HCT116 (cell line): ENCODE results near the gene TCIRG1. TPM values are rescaled to one million over a fixed set of nuclear protein-coding genes. Genes with fewer than 3 reads are reported as not detected.

Source experiments
- ATAC-seq: fragments of 200-7000 bp; cut with Tn5 transposase; 2 replicates; pipeline ENCODE4 v1.9.1; 2020; ENCODE audit warnings: mild to moderate bottlenecking, moderate library complexity
- BruUV-seq: library from RNA; stranded (reverse); fragments of 400-500 nt; replicated peaks from 2 replicates; lab custom pipeline; 2021; lab: Mats Ljungman, UMichigan
- CTCF ChIA-PET: fragments of 300-600 bp; sonication (Branson Sonifier 250); formaldehyde crosslinking; loops from one replicate; lab custom pipeline; 2021; ENCODE audit warnings: antibody characterized with exemption; lab: Charles Lee
- POLR2A ChIA-PET: fragments of 300-600, 350-600 bp; sonication (Branson Sonifier 250); formaldehyde crosslinking; loops from one replicate; lab custom pipeline; 2021; ENCODE audit warnings: antibody characterized with exemption; lab: Charles Lee
- RAD21 ChIA-PET, 2 experiments: fragments of 300-600 bp; sonication (Branson Sonifier 250); formaldehyde crosslinking; loops; one replicate each; lab custom pipeline; 2023; ENCODE audit warnings: low total read pairs in 2 of 2; ENCODE audit not compliant: uncharacterized antibody in 2 of 2, unreplicated experiment in 2 of 2, low non-redundant PET in 1 of 2; lab: Charles Lee
- DNase-seq: peaks from one replicate; pipeline ENCODE4 v3.0.0-alpha.2; 2010; ENCODE audit warnings: low read depth, low spot score
- H2AFZ ChIP-seq: fragments of 200-600 bp; shearing (Covaris generic), sonication (generic); 2 replicates; pipeline ENCODE4 v1.6.1; 2017; ENCODE audit warnings: low read depth, mixed run types, mixed read lengths, antibody characterized with exemption, low read length; ENCODE audit not compliant: poor library complexity, severe bottlenecking
- H3K27ac ChIP-seq: 2 replicates; pipeline ENCODE4 v1.5.1; 2012; ENCODE audit warnings: low read depth, low read length
- H3K27me3 ChIP-seq: fragments of 200-600 bp; sonication (generic); 2 replicates; pipeline ENCODE4 v1.6.1; 2016; ENCODE audit warnings: mixed run types, low read length, mixed read lengths; ENCODE audit not compliant: insufficient read depth
- H3K36me3 ChIP-seq, 2 experiments: fragments of 200-500 bp in 1 of 2; fragments of 200-600 bp in 1 of 2; sonication (Bioruptor generic) in 1 of 2; sonication (generic) in 1 of 2; 2 replicates each; pipeline versions ENCODE4 v1.5.1 to v1.6.1; 2014 to 2016; ENCODE audit warnings: low read length in 2 of 2, inconsistent platforms in 1 of 2, mixed read lengths in 1 of 2, mixed run types in 1 of 2; ENCODE audit not compliant: insufficient read depth in 2 of 2, control insufficient read depth in 1 of 2
- H3K4me1 ChIP-seq, 2 experiments: fragments of 200-600 bp in 1 of 2; sonication (generic) in 1 of 2; 2 replicates each; pipeline versions ENCODE4 v1.5.1 to v1.6.1; 2012 to 2017; ENCODE audit warnings: low read length in 2 of 2, inconsistent platforms in 1 of 2, mild to moderate bottlenecking in 1 of 2, mixed read lengths in 1 of 2, mixed run types in 1 of 2, moderate library complexity in 1 of 2; ENCODE audit not compliant: insufficient read depth in 2 of 2, control insufficient read depth in 1 of 2
- H3K4me2 ChIP-seq: fragments of 200-600 bp; sonication (generic); 2 replicates; pipeline ENCODE4 v1.6.1; 2017; ENCODE audit warnings: mixed run types, low read length, mixed read lengths
- H3K4me3 ChIP-seq, 2 experiments: fragments of 200-600 bp in 1 of 2; sonication (generic) in 1 of 2; replicated peaks in 1 of 2; 2 replicates each; pipeline ENCODE4 v1.5.1; 2011 to 2016; ENCODE audit warnings: low read length in 2 of 2, control low read depth in 1 of 2, low read depth in 1 of 2, mild to moderate bottlenecking in 1 of 2, mixed read lengths in 1 of 2, mixed run types in 1 of 2
- H3K79me2 ChIP-seq: fragments of 200-600 bp; sonication (generic); 2 replicates; pipeline ENCODE4 v1.6.1; 2017; ENCODE audit warnings: mild to moderate bottlenecking, mixed run types, low read length, moderate library complexity, mixed read lengths; ENCODE audit not compliant: insufficient read depth
- H3K9ac ChIP-seq: fragments of 200-600 bp; sonication (generic); 2 replicates; pipeline ENCODE4 v1.6.1; 2016; ENCODE audit warnings: low read length, mixed read lengths
- H3K9me2 ChIP-seq: fragments of 200-600 bp; sonication (generic), shearing (Covaris generic); 2 replicates; pipeline ENCODE4 v1.6.1; 2017; ENCODE audit warnings: mixed run types, mild to moderate bottlenecking, moderate library complexity; ENCODE audit not compliant: insufficient read depth
- H3K9me3 ChIP-seq, 2 experiments: fragments of 200-500 bp in 1 of 2; fragments of 200-600 bp in 1 of 2; sonication (Bioruptor generic) in 1 of 2; sonication (generic) in 1 of 2; 2 replicates each; pipeline ENCODE4 v1.6.1; 2014 to 2017; ENCODE audit warnings: low read length in 2 of 2, mixed read lengths in 2 of 2, inconsistent platforms in 1 of 2, low read depth in 1 of 2, mild to moderate bottlenecking in 1 of 2, mixed run types in 1 of 2, moderate library complexity in 1 of 2; ENCODE audit not compliant: control insufficient read depth in 1 of 2, insufficient read depth in 1 of 2
- H4K20me1 ChIP-seq: fragments of 200-600 bp; sonication (generic), shearing (Covaris generic); 2 replicates; pipeline ENCODE4 v1.6.1; 2017; ENCODE audit warnings: mixed run types, mild to moderate bottlenecking, moderate library complexity; ENCODE audit not compliant: insufficient read depth
- CBX3 ChIP-seq: IDR thresholded peaks from 2 replicates; pipeline ENCODE4 v1.6.1; 2012; ENCODE audit warnings: low read depth
- CEBPB ChIP-seq: IDR thresholded peaks from 2 replicates; pipeline ENCODE4 v1.6.1; 2012; ENCODE audit warnings: low read depth
- EGR1 ChIP-seq: IDR thresholded peaks from 2 replicates; pipeline ENCODE4 v1.6.1; 2012; ENCODE audit warnings: low read depth
- EZH2phosphoT487 ChIP-seq: fragments of 200-600 bp; IDR thresholded peaks from 2 replicates; pipeline ENCODE4 v1.6.1; 2018; ENCODE audit warnings: antibody characterized with exemption, borderline replicate concordance
- FOSL1 ChIP-seq: IDR thresholded peaks from 2 replicates; pipeline ENCODE4 v1.6.1; 2012; ENCODE audit warnings: low read depth
- JUND ChIP-seq: IDR thresholded peaks from 2 replicates; pipeline ENCODE4 v1.6.1; 2012
- SIN3A ChIP-seq: IDR thresholded peaks from 2 replicates; pipeline ENCODE4 v1.6.1; 2012; ENCODE audit warnings: low read depth
- SP1 ChIP-seq: IDR thresholded peaks from 2 replicates; pipeline ENCODE4 v1.6.1; 2012; ENCODE audit warnings: low read depth
- SRF ChIP-seq: IDR thresholded peaks from 2 replicates; pipeline ENCODE4 v1.6.1; 2012; ENCODE audit warnings: low read depth
- intact Hi-C: fragments of 100-400 bp; cut with micrococcal nuclease; formaldehyde crosslinking; loops from 2 replicates; pipeline ENCODE4 v1.10.0; 2022
- total RNA-seq: library from RNA; stranded (reverse); gene quantifications from one replicate; pipeline ENCODE4 v1.2.1, GENCODE V29; 2021; ENCODE audit not compliant: unreplicated experiment
- TF ChIP-seq, protein P1 (sequence below), 3 experiments: fragments of 200-600 bp in 1 of 3; sonication (generic) in 1 of 3; IDR thresholded peaks in 2 of 3; conservative IDR thresholded peaks in 1 of 3; 2 replicates each; pipeline ENCODE4 v1.5.1; 2012 to 2017; ENCODE audit warnings: low read depth in 2 of 3, low read length in 2 of 3, antibody characterized with exemption in 1 of 3, borderline replicate concordance in 1 of 3, control low read depth in 1 of 3, mild to moderate bottlenecking in 1 of 3, mixed read lengths in 1 of 3, mixed run types in 1 of 3, moderate library complexity in 1 of 3; ENCODE audit not compliant: insufficient read depth in 1 of 3
- TF ChIP-seq, protein P2 (sequence below): IDR thresholded peaks from 2 replicates; pipeline ENCODE4 v1.6.1; 2012
- TF ChIP-seq, protein P3 (sequence below): IDR thresholded peaks from 2 replicates; pipeline ENCODE4 v1.6.1; 2012
- TF ChIP-seq, protein P4 (sequence below): IDR thresholded peaks from 2 replicates; pipeline ENCODE4 v1.6.1; 2011; ENCODE audit warnings: mild to moderate bottlenecking, low read length, moderate library complexity; ENCODE audit not compliant: insufficient replicate concordance; ENCODE audit errors: extremely low read depth
- TF ChIP-seq, protein P5 (sequence below): IDR thresholded peaks from 2 replicates; pipeline ENCODE4 v1.6.1; 2012; ENCODE audit warnings: low read depth

The TCIRG1 gene
- total RNA-seq, 1 experiment from 2014 or later = 101 TPM

DNA sequence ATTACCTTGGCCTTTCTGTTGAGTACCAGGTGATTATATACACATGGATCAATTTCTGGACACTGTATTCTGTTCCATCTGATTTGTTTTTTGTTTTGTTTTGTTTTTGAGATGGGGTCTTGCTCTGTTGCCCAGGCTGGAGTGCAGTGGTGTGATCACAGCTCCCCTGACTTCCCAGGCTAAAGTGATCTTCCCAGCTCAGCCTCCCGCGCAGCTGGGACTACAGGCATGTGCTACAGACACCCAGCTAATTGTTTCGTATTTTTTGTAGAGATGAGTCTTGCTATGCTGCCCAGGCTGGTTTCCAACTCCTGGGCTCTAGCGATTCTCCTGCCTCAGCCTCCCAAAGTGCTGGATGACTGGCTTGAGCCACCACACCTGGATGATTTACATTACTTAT, 19.0 kb downstream of the TCIRG1 start (continued):
- TF ChIP-seq, protein P1, sequence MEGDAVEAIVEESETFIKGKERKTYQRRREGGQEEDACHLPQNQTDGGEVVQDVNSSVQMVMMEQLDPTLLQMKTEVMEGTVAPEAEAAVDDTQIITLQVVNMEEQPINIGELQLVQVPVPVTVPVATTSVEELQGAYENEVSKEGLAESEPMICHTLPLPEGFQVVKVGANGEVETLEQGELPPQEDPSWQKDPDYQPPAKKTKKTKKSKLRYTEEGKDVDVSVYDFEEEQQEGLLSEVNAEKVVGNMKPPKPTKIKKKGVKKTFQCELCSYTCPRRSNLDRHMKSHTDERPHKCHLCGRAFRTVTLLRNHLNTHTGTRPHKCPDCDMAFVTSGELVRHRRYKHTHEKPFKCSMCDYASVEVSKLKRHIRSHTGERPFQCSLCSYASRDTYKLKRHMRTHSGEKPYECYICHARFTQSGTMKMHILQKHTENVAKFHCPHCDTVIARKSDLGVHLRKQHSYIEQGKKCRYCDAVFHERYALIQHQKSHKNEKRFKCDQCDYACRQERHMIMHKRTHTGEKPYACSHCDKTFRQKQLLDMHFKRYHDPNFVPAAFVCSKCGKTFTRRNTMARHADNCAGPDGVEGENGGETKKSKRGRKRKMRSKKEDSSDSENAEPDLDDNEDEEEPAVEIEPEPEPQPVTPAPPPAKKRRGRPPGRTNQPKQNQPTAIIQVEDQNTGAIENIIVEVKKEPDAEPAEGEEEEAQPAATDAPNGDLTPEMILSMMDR (IDR thresholded peaks at IDR 0.05 in 2 of 3, conservative IDR thresholded peaks at IDR 0.05 in 1 of 3; ENCODE audit: borderline replicate concordance in 1 of 3, insufficient read depth in 1 of 3, low read depth in 2 of 3, low read length in 2 of 3) = no peak
- no peak for TF ChIP-seq EZH2phosphoT487
- TF ChIP-seq SP1 = no peak
- no peak for TF ChIP-seq FOSL1
- TF ChIP-seq EGR1 = no peak
- TF ChIP-seq CBX3 = no peak
- no peak for TF ChIP-seq CEBPB
- TF ChIP-seq SIN3A = no peak
- TF ChIP-seq, protein P2, sequence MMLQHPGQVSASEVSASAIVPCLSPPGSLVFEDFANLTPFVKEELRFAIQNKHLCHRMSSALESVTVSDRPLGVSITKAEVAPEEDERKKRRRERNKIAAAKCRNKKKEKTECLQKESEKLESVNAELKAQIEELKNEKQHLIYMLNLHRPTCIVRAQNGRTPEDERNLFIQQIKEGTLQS = no peak
- TF ChIP-seq SRF = no peak

DNA sequence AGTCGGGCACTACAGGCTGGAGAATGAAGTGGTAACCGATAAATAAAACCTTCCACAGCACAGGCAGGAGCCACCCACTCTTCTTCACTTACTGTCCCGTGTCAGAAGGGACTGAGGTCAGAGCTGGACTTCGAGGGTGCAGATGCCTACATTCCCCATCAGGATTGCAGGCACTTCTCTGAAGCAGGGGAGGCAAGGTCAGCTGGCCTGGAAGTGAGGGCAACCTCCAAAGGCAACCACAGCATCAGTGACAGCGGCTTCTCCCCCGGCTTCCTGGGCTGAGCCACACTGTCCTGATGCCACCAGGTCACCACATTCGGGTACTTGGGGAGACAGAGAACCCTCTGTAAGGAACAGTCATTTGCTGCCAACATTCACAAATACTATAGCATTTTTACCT, 22.7 kb downstream of the TCIRG1 start:
- DNase-seq = no peak
- no TSS peak for BruUV-seq
- ChIA-PET CTCF (no interaction called here), POLR2A (no interaction called here), RAD21 (no interaction called here)
- ATAC-seq = no peak
- Histone ChIP-seq H3K4me2 (no peak overlapping the region), H3K36me3 (peaks cover 20 to 55% of the 10 kb centered on the region in 2 experiments), H3K27ac (no peak overlapping the region), H4K20me1 (no peaks in the 10 kb centered on the region), H3K9ac (no peak overlapping the region), H3K4me3 (no peak overlapping the region), H3K4me1 (no peaks in the 10 kb centered on the region), H3K9me2 (no peaks in the 10 kb centered on the region), H3K27me3 (no peaks in the 10 kb centered on the region), H3K79me2 (no peaks in the 10 kb centered on the region), H2AFZ (no peak overlapping the region), H3K9me3 (no peaks in the 10 kb centered on the region)
- intact Hi-C loops = no loop called here
- TF ChIP-seq, protein P3, sequence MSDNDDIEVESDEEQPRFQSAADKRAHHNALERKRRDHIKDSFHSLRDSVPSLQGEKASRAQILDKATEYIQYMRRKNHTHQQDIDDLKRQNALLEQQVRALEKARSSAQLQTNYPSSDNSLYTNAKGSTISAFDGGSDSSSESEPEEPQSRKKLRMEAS = no peak
- TF ChIP-seq, protein P4, sequence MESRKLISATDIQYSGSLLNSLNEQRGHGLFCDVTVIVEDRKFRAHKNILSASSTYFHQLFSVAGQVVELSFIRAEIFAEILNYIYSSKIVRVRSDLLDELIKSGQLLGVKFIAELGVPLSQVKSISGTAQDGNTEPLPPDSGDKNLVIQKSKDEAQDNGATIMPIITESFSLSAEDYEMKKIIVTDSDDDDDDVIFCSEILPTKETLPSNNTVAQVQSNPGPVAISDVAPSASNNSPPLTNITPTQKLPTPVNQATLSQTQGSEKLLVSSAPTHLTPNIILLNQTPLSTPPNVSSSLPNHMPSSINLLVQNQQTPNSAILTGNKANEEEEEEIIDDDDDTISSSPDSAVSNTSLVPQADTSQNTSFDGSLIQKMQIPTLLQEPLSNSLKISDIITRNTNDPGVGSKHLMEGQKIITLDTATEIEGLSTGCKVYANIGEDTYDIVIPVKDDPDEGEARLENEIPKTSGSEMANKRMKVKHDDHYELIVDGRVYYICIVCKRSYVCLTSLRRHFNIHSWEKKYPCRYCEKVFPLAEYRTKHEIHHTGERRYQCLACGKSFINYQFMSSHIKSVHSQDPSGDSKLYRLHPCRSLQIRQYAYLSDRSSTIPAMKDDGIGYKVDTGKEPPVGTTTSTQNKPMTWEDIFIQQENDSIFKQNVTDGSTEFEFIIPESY = no peak
- TF ChIP-seq, protein P1 (IDR thresholded peaks at IDR 0.05 in 2 of 3, conservative IDR thresholded peaks at IDR 0.05 in 1 of 3; ENCODE audit: borderline replicate concordance in 1 of 3, insufficient read depth in 1 of 3, low read depth in 2 of 3, low read length in 2 of 3) = no peak
- TF ChIP-seq SRF = no peak
- TF ChIP-seq, protein P2 = no peak
- no peak for TF ChIP-seq JUND
- TF ChIP-seq FOSL1 = no peak
- no peak for TF ChIP-seq CEBPB
- TF ChIP-seq, protein P5, sequence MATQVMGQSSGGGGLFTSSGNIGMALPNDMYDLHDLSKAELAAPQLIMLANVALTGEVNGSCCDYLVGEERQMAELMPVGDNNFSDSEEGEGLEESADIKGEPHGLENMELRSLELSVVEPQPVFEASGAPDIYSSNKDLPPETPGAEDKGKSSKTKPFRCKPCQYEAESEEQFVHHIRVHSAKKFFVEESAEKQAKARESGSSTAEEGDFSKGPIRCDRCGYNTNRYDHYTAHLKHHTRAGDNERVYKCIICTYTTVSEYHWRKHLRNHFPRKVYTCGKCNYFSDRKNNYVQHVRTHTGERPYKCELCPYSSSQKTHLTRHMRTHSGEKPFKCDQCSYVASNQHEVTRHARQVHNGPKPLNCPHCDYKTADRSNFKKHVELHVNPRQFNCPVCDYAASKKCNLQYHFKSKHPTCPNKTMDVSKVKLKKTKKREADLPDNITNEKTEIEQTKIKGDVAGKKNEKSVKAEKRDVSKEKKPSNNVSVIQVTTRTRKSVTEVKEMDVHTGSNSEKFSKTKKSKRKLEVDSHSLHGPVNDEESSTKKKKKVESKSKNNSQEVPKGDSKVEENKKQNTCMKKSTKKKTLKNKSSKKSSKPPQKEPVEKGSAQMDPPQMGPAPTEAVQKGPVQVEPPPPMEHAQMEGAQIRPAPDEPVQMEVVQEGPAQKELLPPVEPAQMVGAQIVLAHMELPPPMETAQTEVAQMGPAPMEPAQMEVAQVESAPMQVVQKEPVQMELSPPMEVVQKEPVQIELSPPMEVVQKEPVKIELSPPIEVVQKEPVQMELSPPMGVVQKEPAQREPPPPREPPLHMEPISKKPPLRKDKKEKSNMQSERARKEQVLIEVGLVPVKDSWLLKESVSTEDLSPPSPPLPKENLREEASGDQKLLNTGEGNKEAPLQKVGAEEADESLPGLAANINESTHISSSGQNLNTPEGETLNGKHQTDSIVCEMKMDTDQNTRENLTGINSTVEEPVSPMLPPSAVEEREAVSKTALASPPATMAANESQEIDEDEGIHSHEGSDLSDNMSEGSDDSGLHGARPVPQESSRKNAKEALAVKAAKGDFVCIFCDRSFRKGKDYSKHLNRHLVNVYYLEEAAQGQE = no peak
